NCI-H1930 (cell line): ENCODE data around the gene ENPEP.

ENCODE experiments used
- DNase-seq, 2 experiments: peaks; one replicate each; lab custom pipeline; 2025; lab: John Stamatoyannopoulos, UW

Gene ENPEP

GRCh38 chr4:110610620-110610939, 134.6 kb downstream of the ENPEP start:
- no peak for DNase-seq

GRCh38 chr4:110610940-110611831, 135.2 kb downstream of the ENPEP start:
- no peak for DNase-seq

GRCh38 chr4:110611968-110612447, 136.1 kb downstream of the ENPEP start:
- DNase-seq: no peak

- DNase-seq: no peak
Observed at GRCh38 chr4:110612631-110613269, 136.8 kb downstream of the ENPEP start.

GRCh38 chr4:110613745-110614144, 137.8 kb downstream of the ENPEP start:
- DNase-seq: no peak

- DNase-seq: no peak
Observed at GRCh38 chr4:110614173-110614963, 138.4 kb downstream of the ENPEP start.
